ENCODE results near the gene SND1. TPM values are rescaled to one million over a fixed set of nuclear protein-coding genes. Genes with fewer than 3 reads are reported as not detected.

The SND1 gene
- total and polyA plus RNA-seq, 10 of the 15 experiments (the other 5 are each of a cell fraction or from before 2014, with no cell fraction given) = 52.4 to 270 (median 146) TPM

- TF ChIP-seq RAD21 (IDR thresholded peaks at IDR 0.05; ENCODE audit: insufficient read depth, low read depth, low read length) (no peak), TARDBP (IDR thresholded peaks at IDR 0.05; ENCODE audit: borderline replicate concordance) (no peak), POLR2AphosphoS5 (IDR thresholded peaks at IDR 0.05; ENCODE audit: low read length) (no peak)
- Histone ChIP-seq H3K9ac (ENCODE audit: control insufficient read depth, insufficient read depth, low read length) (no peak overlapping the region), H4K20me1 (ENCODE audit: control insufficient read depth, insufficient read depth) (0 out of 2 replicates have a peak, but pooled peaks cover 4% of the 10 kb centered on the region), H3K4me1 (ENCODE audit: control insufficient read depth, insufficient read depth, low read length) (peaks cover 34% of the 10 kb centered on the region), H2AFZ (ENCODE audit: control insufficient read depth, low read depth, low read length) (no peak overlapping the region), H3K9me3 (replicated peaks; ENCODE audit: control insufficient read depth, insufficient read depth, low read length) (no peaks in the 10 kb centered on the region), H3K4me3 (no peak overlapping the region), H3K27me3 (replicated peaks in 1 of 2; ENCODE audit: control insufficient read depth in 2 of 2, insufficient read depth in 2 of 2, low read length in 1 of 2) (no peaks in the 10 kb centered on the region), H3K36me3 (ENCODE audit: control insufficient read depth in 2 of 2, insufficient read depth in 2 of 2, low read length in 1 of 2) (peaks cover 10 to 14% of the 10 kb centered on the region in 2 experiments; a peak in 3 of 4 replicates), H3K4me2 (ENCODE audit: control insufficient read depth, insufficient read depth) (no peak overlapping the region), H3K27ac (ENCODE audit: control insufficient read depth, insufficient read depth) (no peak overlapping the region), H3K79me2 (ENCODE audit: control insufficient read depth, insufficient read depth, low read length) (no peaks in the 10 kb centered on the region)
- ChIA-PET POLR2A (interaction anchor here (0.5 kb wide), 1 partner anchor 98 kb away, joined by 3 read pairs; no protein-coding TSS in a partner anchor), RAD21 (ENCODE audit: unreplicated experiment) (no interaction called here), SMC1A (ENCODE audit: uncharacterized antibody, unreplicated experiment) (interaction anchor here (1.2 kb wide), 1 partner anchor 8 kb away, joined by 4 read pairs; no protein-coding TSS in a partner anchor), CTCF (interaction anchor here (0.6 to 0.9 kb wide), 2 partner anchors 224 to 296 kb away, joined by 3 read pairs; no protein-coding TSS in a partner anchor)
- no TSS peak for BruUV-seq (replicated peaks)
- ATAC-seq (no peak), FAIRE-seq (no peak), DNase-seq (ENCODE audit: low read depth, low spot score) (no peak)
- intact Hi-C loops (cut with micrococcal nuclease; ENCODE audit: unreplicated experiment) = no loop called here
- 94% methylated on average over 8 of the region's 8 CpGs for whole genome bisulfite sequencing (ENCODE audit: insufficient coverage, insufficient replicate concordance, low lambda C conversion rate, missing lambda C conversion rate)
- in situ Hi-C loops (cut with MboI) = no loop called here
These were observed 354.7 kb downstream of the SND1 start for GRCh38 chr7:128006550-128007302.

- POLR2A ChIA-PET = interaction anchor here (0.5 kb wide), 1 partner anchor 98 kb away, joined by 3 read pairs; no protein-coding TSS in a partner anchor
- Histone ChIP-seq H4K20me1 (ENCODE audit: control insufficient read depth, insufficient read depth) (0 out of 2 replicates have a peak, but pooled peaks cover 4% of the 10 kb centered on the region), H3K27me3 (replicated peaks in 1 of 2; ENCODE audit: control insufficient read depth in 2 of 2, insufficient read depth in 2 of 2, low read length in 1 of 2) (no peaks in the 10 kb centered on the region), H3K27ac (ENCODE audit: control insufficient read depth, insufficient read depth) (no peak overlapping the region), H3K4me2 (ENCODE audit: control insufficient read depth, insufficient read depth) (no peak overlapping the region), H3K4me1 (ENCODE audit: control insufficient read depth, insufficient read depth, low read length) (peaks cover 30% of the 10 kb centered on the region), H3K9me3 (replicated peaks; ENCODE audit: control insufficient read depth, insufficient read depth, low read length) (no peaks in the 10 kb centered on the region), H2AFZ (ENCODE audit: control insufficient read depth, low read depth, low read length) (no peak overlapping the region), H3K36me3 (ENCODE audit: control insufficient read depth in 2 of 2, insufficient read depth in 2 of 2, low read length in 1 of 2) (peaks cover 10 to 12% of the 10 kb centered on the region in 2 experiments; a peak in 3 of 4 replicates), H3K9ac (ENCODE audit: control insufficient read depth, insufficient read depth, low read length) (no peak overlapping the region), H3K79me2 (ENCODE audit: control insufficient read depth, insufficient read depth, low read length) (no peaks in the 10 kb centered on the region), H3K4me3 (no peak overlapping the region)
- ATAC-seq = no peak
- FAIRE-seq = no peak
- CTCF ChIA-PET = no interaction called here
- intact Hi-C loops (cut with micrococcal nuclease; ENCODE audit: unreplicated experiment) = no loop called here
- no TSS peak for BruUV-seq (replicated peaks)
- DNase-seq (ENCODE audit: low read depth, low spot score) = no peak
- 97% methylated on average over 3 of the region's 3 CpGs for WGBS (ENCODE audit: insufficient coverage, insufficient replicate concordance, low lambda C conversion rate, missing lambda C conversion rate)
- SMC1A ChIA-PET (ENCODE audit: uncharacterized antibody, unreplicated experiment) = interaction anchor here (1.0 kb wide), 1 partner anchor 21 kb away, joined by 5 read pairs; no protein-coding TSS in a partner anchor
- in situ Hi-C loops (cut with MboI) = no loop called here
- RAD21 ChIA-PET (ENCODE audit: unreplicated experiment) = no interaction called here
- no peak for TF ChIP-seq TBL1XR1 (IDR thresholded peaks at IDR 0.05; ENCODE audit: low read depth, low read length)
- TF ChIP-seq RB1 (IDR thresholded peaks at IDR 0.05; ENCODE audit: borderline replicate concordance) = no peak
- TF ChIP-seq IKZF2 (IDR thresholded peaks at IDR 0.05) = no peak
- no peak for TF ChIP-seq SMC3 (IDR thresholded peaks at IDR 0.05; ENCODE audit: borderline replicate concordance, low read length)
- TF ChIP-seq CUX1 (IDR thresholded peaks at IDR 0.05; ENCODE audit: insufficient replicate concordance, low read depth, low read length) = no peak
- no peak for TF ChIP-seq STAT3 (IDR thresholded peaks at IDR 0.05; ENCODE audit: low read depth, low read length)
These were observed 355.3 kb downstream of the SND1 start for GRCh38 chr7:128007303-128007680.

Measured in GM12878 (cell line).